WERI-Rb-1 (cell line): ENCODE results near the gene CD2AP.
A peak's percentile ranks its signal among the peaks of the same experiment; 100 is the strongest.

Experiments used
- DNase-seq: peaks from one replicate; pipeline ENCODE4 v3.0.0-alpha.2; 2020
- H3K27ac ChIP-seq: fragments of 250-450 bp; sonication (Bioruptor Pico); 2 replicates; pipeline ENCODE4 v1.5.1; 2020; ENCODE audit warnings: mild to moderate bottlenecking, moderate library complexity
- H3K27me3 ChIP-seq: fragments of 250-450 bp; sonication (Bioruptor Pico); 2 replicates; pipeline ENCODE4 v1.5.1; 2021; ENCODE audit warnings: mild to moderate bottlenecking, low read depth, moderate library complexity; ENCODE audit not compliant: insufficient read depth, severe bottlenecking
- H3K36me3 ChIP-seq: fragments of 250-450 bp; sonication (Bioruptor Pico); 2 replicates; pipeline ENCODE4 v1.5.1; 2020; ENCODE audit warnings: mild to moderate bottlenecking, moderate library complexity
- H3K4me3 ChIP-seq: 2 replicates; pipeline ENCODE4 v1.5.1; 2011; ENCODE audit warnings: low read depth, mild to moderate bottlenecking, control low read depth, low read length
- H3K9me3 ChIP-seq: fragments of 250-450 bp; sonication (Bioruptor Pico); 2 replicates; pipeline ENCODE4 v1.5.1; 2021; ENCODE audit warnings: mild to moderate bottlenecking, moderate library complexity; ENCODE audit not compliant: severe bottlenecking
- CTCF ChIP-seq: IDR thresholded peaks from 2 replicates; pipeline ENCODE4 v1.5.1; 2011; ENCODE audit warnings: low read depth, mild to moderate bottlenecking, control low read depth, inconsistent platforms, low read length

Gene CD2AP

GRCh38 chr6:47629954-47630353 lies 152.4 kb downstream of the CD2AP start:
- no peak for TF ChIP-seq CTCF
- Histone ChIP-seq H3K27me3 (no peaks in the 10 kb centered on the region), H3K9me3 (no peaks in the 10 kb centered on the region), H3K4me3 (no peak overlapping the region), H3K36me3 (peaks cover under 1% of the 10 kb centered on the region; the same call in 1 of the 2 replicates), H3K27ac (no peak overlapping the region)
- no peak for DNase-seq

GRCh38 chr6:47630587-47630986 lies 153.0 kb downstream of the CD2AP start:
- H3K27me3 ChIP-seq, result no peaks in the 10 kb centered on the region
- H3K9me3 ChIP-seq, result no peaks in the 10 kb centered on the region
- no peaks in the 10 kb centered on the region for H3K36me3 ChIP-seq
- TF ChIP-seq CTCF, result no peak
- no peak overlapping the region for H3K27ac ChIP-seq
- H3K4me3 ChIP-seq, result no peak overlapping the region
- no peak for DNase-seq

- Histone ChIP-seq H3K27me3 (no peaks in the 10 kb centered on the region), H3K36me3 (no peaks in the 10 kb centered on the region), H3K27ac (no peak overlapping the region), H3K4me3 (no peak overlapping the region), H3K9me3 (no peaks in the 10 kb centered on the region)
- TF ChIP-seq CTCF, result peak; percentile 38; the same call in 1 of the 2 replicates
- DNase-seq, result peak; percentile 23
Measured at GRCh38 chr6:47631269-47631772, 153.7 kb downstream of the CD2AP start.

GRCh38 chr6:47631797-47632196 lies 154.2 kb downstream of the CD2AP start:
- no peaks in the 10 kb centered on the region for H3K36me3 ChIP-seq
- H3K27ac ChIP-seq, result no peak overlapping the region
- H3K9me3 ChIP-seq, result no peaks in the 10 kb centered on the region
- H3K27me3 ChIP-seq, result no peaks in the 10 kb centered on the region
- no peak overlapping the region for H3K4me3 ChIP-seq
- no peak for DNase-seq
- no peak for TF ChIP-seq CTCF

GRCh38 chr6:47633141-47633540 lies 155.6 kb downstream of the CD2AP start:
- Histone ChIP-seq H3K9me3 (no peaks in the 10 kb centered on the region), H3K27ac (peak overlapping the region; percentile 4), H3K36me3 (no peaks in the 10 kb centered on the region), H3K4me3 (no peak overlapping the region), H3K27me3 (no peaks in the 10 kb centered on the region)
- peak; percentile 55 for DNase-seq
- peak; percentile 69 for TF ChIP-seq CTCF

- H3K27me3 ChIP-seq, result no peaks in the 10 kb centered on the region
Measured at GRCh38 chr6:47634210-47635047, 156.8 kb downstream of the CD2AP start.

More at GRCh38 chr6:47634210-47635047, 156.8 kb downstream of the CD2AP start:
- no peak for TF ChIP-seq CTCF
- H3K9me3 ChIP-seq, result no peaks in the 10 kb centered on the region
- no peak overlapping the region; the same call in 1 of the 2 replicates for H3K27ac ChIP-seq
- DNase-seq, result no peak
- no peaks in the 10 kb centered on the region for H3K36me3 ChIP-seq
- H3K4me3 ChIP-seq, result no peak overlapping the region
